HL-60 (cell line): ENCODE measurements around the gene TRMT112.

ENCODE experiments used
- CTCF ChIP-seq: IDR thresholded peaks from one replicate; pipeline ENCODE4 v1.5.1; 2011; ENCODE audit warnings: low read length, control low read depth, inconsistent platforms; ENCODE audit not compliant: insufficient read depth
- POLR2AphosphoS5 ChIP-seq: IDR thresholded peaks from 2 replicates; pipeline ENCODE4 v1.6.1; 2012; ENCODE audit warnings: low read depth
- SPI1 ChIP-seq: IDR thresholded peaks from 2 replicates; pipeline ENCODE4 v1.6.1; 2012; ENCODE audit warnings: low read depth, mild to moderate bottlenecking, borderline replicate concordance

GRCh38 chr11:64296830-64297698 is 20.3 kb downstream of the TRMT112 start:
- no peak for TF ChIP-seq CTCF
- no peak for TF ChIP-seq SPI1
- no peak for TF ChIP-seq POLR2AphosphoS5
